NCI-H524 treated with DMSO at 0.1 percent for 48 hours (cell line): ENCODE results near the gene SBK3.
"Not testable (repeated sequence)": the region's sequence is repeated elsewhere in the genome, so short reads cannot be mapped to it uniquely, and the experiment has no call there.

Source experiments
- DNase-seq: peaks from one replicate; lab custom pipeline; 2025; lab: John Stamatoyannopoulos, UW

SBK3 gene

DNA sequence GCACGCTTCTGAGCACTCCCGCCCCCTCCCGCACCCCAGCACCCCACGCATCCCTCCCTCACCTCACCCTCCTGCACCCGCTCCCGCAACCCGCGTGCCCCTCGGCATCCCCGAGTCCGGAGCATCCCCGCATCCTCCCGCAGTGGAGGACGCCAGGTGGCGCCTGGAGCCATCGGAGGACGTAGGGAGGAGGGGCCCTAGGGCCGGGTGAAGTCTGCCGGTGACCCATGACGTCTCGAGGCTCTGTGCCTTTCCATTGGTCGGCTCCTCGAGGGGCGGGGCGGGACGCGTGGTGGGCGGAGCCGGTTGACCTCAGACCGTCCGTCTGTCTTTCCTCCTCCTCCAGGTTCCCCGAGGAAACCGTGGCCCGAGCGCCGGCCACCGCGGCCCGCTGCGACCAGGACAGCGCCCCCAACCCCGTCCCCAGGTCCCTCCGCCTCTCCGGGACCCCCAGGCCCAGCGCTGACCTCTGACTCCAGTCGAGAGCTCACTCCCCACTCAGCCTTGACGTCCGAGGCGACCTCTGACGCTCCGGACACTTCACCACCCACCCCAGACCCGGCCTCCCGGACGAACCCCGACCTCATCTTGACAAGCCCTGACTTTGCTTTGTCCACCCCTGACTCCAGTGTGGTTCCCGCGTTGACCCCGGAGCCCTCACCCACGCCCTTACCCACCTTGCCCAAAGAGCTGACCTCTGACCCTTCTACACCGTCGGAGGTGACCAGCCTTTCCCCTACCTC, 28.3 kb downstream of the SBK3 start:
- peak; percentile 34 for DNase-seq

DNA sequence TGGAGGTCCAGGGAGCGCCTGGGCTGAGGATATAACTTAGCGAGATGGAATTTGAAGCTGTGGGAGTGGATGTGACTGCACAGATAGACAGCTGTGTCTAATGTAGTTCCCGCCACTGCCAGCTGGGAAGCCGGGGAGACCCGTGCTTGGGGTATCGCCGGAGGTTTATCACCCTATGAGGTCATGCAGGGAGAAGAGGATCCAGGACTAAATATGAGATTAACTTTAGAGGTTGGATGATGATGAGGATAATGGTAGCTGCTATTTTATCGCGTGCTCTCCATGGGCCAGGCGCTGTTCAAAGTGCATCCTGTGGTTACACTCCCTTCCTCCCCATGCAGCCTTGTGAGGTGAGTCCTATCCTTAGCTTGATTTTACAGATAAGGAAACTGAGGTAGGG, 37.2 kb downstream of the SBK3 start:
- DNase-seq, result no peak

- DNase-seq, result no peak
Observed at GRCh38 chr19:55504981-55505380, 40.4 kb downstream of the SBK3 start.

DNA sequence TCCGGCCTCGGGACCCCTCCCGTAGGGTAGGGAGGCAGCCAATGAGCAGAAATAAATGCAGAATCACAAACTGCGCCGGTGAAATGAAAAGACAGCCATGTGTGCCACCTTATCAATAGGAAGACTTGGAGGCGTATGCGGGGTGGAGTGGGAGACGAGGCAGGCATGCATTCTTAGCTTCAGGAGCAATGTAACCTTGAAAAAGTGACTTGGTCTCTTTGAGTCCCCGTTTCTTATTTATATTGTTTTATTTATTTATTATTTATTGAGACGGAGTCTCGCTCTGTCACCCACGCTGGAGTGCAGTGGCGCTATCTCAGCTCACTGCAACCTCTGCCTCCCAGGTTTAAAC, 41.1 kb downstream of the SBK3 start:
- no peak for DNase-seq

- DNase-seq, result peak; percentile 31
Observed at GRCh38 chr19:55503502-55504251, 41.7 kb downstream of the SBK3 start.

- DNase-seq, result no peak
Observed at GRCh38 chr19:55503157-55503501, 42.2 kb downstream of the SBK3 start.

DNA sequence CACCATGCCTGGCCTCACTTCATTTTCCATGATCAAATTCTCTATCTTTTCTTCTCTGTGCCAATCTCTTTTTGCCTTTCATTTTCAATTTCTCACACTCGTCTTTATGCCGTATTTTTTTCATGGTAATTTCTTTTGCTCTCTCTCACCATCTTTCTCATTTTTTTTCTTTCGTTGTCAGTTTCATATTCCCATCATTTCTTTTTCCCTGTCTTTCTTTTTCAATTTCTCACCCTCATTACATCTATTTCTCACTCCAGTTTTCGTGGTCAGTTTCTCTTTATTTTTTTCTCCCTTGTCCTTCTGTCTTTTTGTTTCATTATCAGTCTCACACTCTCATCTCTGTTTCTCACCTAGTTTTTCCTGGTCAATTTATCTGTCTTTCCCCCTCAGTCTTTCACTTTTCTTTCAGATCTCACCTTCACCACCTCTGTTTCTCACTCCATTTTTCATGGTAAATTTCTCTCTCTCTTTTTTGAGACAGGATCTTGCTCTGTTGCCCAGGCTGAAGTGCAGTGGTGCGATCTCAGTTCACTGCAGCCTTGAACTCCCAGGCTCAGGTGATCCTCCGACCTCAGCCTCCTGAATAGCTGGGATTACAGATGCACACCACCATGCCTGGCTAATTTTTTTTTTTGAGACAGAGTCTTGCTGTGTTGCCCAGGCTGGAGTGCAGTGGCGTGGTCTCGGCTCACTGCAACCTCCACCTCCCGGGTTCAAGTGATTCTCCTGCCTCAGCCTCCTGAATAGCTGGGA, 43.0 kb downstream of the SBK3 start:
- DNase-seq, result no peak

DNA sequence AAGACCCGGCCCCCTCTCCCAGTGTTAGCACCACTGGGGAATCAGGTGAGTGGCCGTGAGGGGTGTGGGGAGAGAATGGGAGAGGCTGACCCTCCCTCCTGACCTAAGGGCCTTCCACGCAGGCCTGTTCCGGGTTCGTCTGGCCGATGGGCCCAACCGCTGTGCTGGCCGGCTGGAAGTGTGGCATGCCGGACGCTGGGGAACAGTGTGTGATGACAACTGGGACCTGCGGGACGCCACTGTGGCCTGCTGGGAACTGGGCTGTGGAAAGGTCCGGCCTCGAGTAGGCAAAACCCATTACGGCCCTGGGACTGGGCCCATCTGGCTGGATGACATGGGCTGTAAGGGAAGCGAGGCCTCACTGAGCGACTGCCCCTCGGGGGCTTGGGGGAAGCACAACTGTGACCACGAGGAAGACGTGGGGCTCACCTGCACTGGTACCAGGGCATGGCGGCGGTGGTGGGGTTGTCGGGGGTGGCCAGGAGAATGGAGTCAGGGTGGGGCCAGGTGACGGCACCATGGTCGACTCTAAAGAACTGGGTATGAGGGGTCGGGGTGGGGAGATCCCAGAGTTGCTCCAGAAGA, 44.9 kb downstream of the SBK3 start:
- DNase-seq, result no peak

DNA sequence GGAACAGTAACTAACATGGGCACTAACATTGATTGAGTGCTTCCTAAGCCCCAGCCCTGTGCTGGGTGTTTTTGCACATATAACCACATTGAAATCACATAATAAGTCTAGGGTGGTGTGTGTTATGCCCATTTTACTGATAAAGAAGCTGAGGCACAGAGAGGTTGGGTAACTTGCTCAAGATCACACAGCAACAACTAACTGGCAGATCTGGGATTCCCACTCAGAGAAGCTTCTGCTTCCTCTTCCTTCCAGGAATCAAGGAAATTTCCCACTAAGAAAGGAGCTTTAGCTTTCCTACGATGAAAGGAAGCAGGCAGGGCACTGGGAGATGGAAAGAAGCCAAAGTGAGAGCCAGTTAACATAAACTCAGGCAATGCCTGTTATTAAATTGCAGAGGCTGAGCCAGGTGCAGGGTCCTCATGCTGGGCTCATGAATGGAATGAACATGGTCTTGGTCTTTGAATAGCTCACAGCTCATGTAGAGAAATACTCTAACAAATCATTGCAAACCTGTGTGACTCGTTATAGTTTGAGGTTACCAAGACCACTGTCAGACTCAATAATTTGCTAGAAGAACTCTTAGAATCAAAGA, 47.0 kb downstream of the SBK3 start:
- no peak for DNase-seq

- DNase-seq, result no peak
Observed at GRCh38 chr19:55497763-55498162, 47.6 kb downstream of the SBK3 start.

- DNase-seq, result not testable (repeated sequence)
Observed at GRCh38 chr19:55496820-55497219, 48.5 kb downstream of the SBK3 start.

- no peak for DNase-seq
Observed at GRCh38 chr19:55495646-55496349, 49.5 kb downstream of the SBK3 start.

- no peak for DNase-seq
Observed at GRCh38 chr19:55494172-55494761, 51.1 kb downstream of the SBK3 start.

- no peak for DNase-seq
Observed at GRCh38 chr19:55493645-55494171, 51.6 kb downstream of the SBK3 start.

DNA sequence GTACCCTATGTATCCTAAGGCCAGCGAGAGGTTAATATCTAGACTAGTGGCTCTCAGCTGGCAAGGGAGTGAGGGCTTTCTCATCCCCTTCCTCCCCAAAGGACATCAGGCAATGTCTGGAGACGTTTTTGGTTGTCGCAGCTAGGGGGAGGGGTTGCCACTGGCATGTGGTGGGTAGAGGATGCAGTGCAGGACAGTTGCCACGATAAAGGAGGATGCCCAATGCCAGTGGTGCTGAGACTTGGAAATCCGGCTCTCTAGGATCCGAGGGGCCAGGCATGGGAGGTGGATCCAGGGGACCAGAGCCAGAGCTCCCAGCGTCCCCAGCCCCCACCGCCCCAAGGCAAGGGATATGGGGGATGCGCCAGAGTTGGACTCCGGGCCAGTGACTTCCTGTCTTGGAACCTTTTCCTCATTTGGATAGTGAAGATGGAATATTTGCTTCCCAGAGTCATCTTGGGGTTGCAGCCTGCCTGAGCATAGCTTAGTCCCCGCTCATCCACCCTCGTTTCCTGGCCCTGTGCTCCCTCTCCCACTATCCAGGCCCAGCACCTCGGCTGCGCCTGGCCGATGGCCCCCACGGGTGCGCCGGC, 52.2 kb downstream of the SBK3 start:
- DNase-seq, result no peak

GRCh38 chr19:55492362-55492944, 52.9 kb downstream of the SBK3 start:
- no peak for DNase-seq

- no peak for DNase-seq
Observed at GRCh38 chr19:55491546-55492360, 53.6 kb downstream of the SBK3 start.
